VCaP (cell line): Measurements from ENCODE around the gene NOS1AP.

Experiments
- H3K27ac ChIP-seq: fragments of 450-650 bp; 2 replicates; pipeline ENCODE4 v1.5.1; 2017
- TF ChIP-seq, protein P1 (sequence below): fragments of 450-650 bp; conservative IDR thresholded peaks from 2 replicates; pipeline ENCODE4 v1.5.1; 2017; ENCODE audit warnings: mild to moderate bottlenecking, moderate library complexity

NOS1AP gene

GRCh38 chr1:162380061-162380846 lies 310.8 kb downstream of the NOS1AP start:
- TF ChIP-seq, protein P1, sequence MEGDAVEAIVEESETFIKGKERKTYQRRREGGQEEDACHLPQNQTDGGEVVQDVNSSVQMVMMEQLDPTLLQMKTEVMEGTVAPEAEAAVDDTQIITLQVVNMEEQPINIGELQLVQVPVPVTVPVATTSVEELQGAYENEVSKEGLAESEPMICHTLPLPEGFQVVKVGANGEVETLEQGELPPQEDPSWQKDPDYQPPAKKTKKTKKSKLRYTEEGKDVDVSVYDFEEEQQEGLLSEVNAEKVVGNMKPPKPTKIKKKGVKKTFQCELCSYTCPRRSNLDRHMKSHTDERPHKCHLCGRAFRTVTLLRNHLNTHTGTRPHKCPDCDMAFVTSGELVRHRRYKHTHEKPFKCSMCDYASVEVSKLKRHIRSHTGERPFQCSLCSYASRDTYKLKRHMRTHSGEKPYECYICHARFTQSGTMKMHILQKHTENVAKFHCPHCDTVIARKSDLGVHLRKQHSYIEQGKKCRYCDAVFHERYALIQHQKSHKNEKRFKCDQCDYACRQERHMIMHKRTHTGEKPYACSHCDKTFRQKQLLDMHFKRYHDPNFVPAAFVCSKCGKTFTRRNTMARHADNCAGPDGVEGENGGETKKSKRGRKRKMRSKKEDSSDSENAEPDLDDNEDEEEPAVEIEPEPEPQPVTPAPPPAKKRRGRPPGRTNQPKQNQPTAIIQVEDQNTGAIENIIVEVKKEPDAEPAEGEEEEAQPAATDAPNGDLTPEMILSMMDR = no peak
- no peak overlapping the region for H3K27ac ChIP-seq

GRCh38 chr1:162381383-162381782 lies 311.9 kb downstream of the NOS1AP start, which contains the start of gene C1orf226:
Gene C1orf226, plus strand, starts transcription at chr1:162381728. Its CDS starts 174 bp downstream, at chr1:162381902.
- TF ChIP-seq, protein P1 = no peak
- no peak within 1 kb of the TSS for H3K27ac ChIP-seq

DNA sequence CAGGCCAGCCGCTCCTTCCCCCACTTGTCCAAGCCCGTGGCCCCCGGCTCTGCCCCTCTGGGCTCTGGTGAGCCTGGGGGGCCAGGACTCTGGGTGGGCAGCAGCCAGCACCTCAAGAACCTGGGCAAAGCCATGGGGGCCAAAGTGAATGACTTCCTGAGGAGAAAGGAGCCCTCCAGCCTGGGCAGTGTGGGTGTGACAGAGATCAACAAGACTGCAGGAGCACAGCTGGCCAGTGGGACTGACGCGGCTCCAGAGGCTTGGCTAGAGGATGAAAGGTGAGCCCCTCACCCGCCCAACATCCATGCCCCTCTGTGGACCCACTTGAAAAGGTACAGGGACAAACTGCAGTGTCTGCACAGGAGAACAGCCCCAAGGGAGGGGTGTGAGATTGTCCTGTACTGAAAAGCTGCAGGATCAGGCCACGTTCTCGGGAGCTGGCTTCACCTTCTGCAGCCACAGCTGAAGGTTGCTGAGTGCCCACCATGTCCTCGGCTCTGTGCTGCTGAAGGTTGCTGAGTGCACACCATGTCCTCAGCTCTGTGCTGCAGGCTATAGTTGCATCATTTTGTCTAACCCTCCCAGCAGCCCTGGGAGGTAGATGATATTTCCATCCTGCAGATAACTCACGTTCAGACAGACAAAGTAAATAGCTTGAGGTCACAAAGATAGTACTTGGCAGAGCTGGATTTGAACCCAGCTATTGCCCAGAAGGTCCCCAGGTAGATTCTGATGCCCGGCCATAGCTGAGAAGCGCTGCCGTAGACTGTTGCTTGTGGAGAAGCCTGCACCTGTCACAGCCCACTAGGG lies 312.7 kb downstream of the NOS1AP start:
- H3K27ac ChIP-seq = no peak overlapping the region
- TF ChIP-seq, protein P1 = no peak

- TF ChIP-seq, protein P1 = no peak
- H3K27ac ChIP-seq = no peak overlapping the region
Measured at GRCh38 chr1:162383091-162383490, 313.6 kb downstream of the NOS1AP start.

DNA sequence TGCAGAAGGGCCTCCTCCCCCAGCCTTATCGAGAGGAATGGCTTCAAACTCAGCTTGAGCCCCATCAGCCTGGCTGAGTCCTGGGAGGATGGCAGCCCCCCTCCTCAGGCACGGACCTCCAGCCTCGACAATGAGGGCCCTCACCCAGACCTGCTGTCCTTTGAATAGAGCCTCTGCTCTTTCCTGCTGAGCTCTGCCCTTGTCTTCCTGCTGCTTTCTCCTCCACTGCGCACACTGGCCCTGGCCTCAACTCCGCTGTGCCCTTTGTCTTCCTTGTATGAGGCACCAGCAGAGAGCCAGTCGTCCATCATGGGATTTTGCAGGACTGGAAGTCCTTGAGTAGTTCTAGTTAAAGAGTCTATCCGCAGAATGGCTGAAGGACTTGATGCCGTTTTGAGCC lies 314.0 kb downstream of the NOS1AP start:
- TF ChIP-seq, protein P1 = no peak

GRCh38 chr1:162384116-162384515 lies 314.6 kb downstream of the NOS1AP start:
- TF ChIP-seq, protein P1 = no peak
- no peak overlapping the region for H3K27ac ChIP-seq

More for the DNA sequence above, 314.0 kb downstream of the NOS1AP start:
- no peak overlapping the region for H3K27ac ChIP-seq

DNA sequence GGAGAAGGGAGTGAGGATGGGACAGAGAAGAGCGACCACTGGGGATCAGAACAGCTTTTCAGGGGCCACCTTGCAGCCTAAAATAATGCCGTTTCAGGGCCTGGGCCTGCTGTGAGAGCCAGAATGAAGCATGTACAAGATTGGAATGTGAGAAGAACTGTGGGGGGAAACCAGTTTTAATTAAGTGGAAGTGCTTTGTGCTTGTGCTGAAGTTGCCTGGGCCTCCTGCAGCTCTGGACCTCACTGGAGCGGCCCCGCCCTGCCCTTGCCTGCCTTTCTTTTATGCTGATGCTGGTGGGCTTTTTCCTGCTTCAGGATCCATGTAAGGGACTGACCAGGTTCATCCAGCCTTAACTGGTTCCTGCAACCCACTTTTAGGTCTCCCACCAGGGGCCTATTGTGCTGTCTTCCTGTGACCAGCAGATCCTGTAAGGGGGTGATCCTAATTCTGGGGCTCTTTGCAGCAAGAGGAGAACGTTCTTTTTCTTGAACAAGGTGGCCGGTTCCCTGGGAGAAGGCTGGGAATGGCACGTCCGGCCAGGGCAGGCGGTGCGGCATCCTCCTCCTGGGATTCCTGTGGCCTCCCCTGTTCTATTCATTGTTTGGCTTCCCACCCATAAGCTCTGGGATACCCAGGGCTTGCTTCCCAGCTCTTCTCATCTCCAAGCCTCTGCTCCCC lies 315.2 kb downstream of the NOS1AP start:
- TF ChIP-seq, protein P1 = no peak
- H3K27ac ChIP-seq = no peak overlapping the region
